B cell (primary cell): ENCODE results near the gene KLHDC7A.

Source experiments
- EZH2 ChIP-seq: IDR thresholded peaks from 2 replicates; pipeline ENCODE4 v1.6.1; 2012; ENCODE audit warnings: borderline replicate concordance, low read depth, mild to moderate bottlenecking, moderate library complexity, low read length; ENCODE audit not compliant: insufficient read depth, poor library complexity, severe bottlenecking
- TF ChIP-seq, protein P1 (sequence below): fragments of 200-600 bp; IDR thresholded peaks from one replicate; pipeline ENCODE4 v1.8.0; 2022; ENCODE audit warnings: antibody characterized with exemption, mild to moderate bottlenecking

DNA sequence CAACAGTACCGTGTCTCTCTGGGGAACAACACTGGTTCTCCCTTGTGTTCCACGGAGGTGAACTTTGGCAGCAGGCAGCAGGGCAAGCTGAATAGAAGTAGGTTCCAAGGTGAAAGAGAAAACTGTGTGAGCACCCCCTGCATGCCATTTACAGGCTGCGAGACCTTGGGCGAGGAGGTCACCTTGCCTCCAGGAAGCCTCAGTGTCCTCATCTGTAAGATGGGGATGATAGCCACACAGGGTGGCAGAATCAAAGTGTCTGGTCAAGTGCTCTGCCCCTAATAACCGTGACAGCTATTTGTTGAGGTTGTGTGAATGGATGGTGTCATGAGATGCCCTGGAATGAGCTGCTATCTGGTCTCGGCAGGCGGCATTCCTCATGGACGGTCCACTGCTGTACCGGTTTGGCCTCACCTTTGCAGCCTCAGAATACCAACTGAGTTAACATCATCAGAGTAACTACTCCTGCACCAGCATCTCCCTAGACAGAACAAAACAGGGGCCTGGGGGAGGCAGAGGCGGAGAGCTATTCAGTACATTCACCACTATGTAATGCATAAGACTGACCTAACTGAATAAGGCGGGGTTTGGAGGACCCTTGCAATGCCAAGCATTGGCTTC lies 7.4 kb upstream of the KLHDC7A start:
- TF ChIP-seq, protein P1, sequence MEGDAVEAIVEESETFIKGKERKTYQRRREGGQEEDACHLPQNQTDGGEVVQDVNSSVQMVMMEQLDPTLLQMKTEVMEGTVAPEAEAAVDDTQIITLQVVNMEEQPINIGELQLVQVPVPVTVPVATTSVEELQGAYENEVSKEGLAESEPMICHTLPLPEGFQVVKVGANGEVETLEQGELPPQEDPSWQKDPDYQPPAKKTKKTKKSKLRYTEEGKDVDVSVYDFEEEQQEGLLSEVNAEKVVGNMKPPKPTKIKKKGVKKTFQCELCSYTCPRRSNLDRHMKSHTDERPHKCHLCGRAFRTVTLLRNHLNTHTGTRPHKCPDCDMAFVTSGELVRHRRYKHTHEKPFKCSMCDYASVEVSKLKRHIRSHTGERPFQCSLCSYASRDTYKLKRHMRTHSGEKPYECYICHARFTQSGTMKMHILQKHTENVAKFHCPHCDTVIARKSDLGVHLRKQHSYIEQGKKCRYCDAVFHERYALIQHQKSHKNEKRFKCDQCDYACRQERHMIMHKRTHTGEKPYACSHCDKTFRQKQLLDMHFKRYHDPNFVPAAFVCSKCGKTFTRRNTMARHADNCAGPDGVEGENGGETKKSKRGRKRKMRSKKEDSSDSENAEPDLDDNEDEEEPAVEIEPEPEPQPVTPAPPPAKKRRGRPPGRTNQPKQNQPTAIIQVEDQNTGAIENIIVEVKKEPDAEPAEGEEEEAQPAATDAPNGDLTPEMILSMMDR, result no peak
- TF ChIP-seq EZH2, result no peak
